Liver (tissue), 9 donors: ENCODE measurements around the gene ABLIM3. TPM values are rescaled to one million over a fixed set of nuclear protein-coding genes. Genes with fewer than 3 reads are reported as not detected.

Experiments used
- DNase-seq: peaks from one replicate; pipeline ENCODE4 v3.0.0-alpha.2; 2017; ENCODE audit warnings: low spot score
- H3K27ac ChIP-seq, 2 donors: one replicate each; pipeline ENCODE4 v1.7.0; 2013; ENCODE audit warnings: inconsistent platforms in 2 of 2, low read length in 2 of 2, control low read depth in 1 of 2, low read depth in 1 of 2, mild to moderate bottlenecking in 1 of 2
- H3K27me3 ChIP-seq, 4 donors: one replicate each; pipeline versions ENCODE4 v1.6.1 to v1.7.0; 2013; ENCODE audit warnings: low read length in 3 of 4, inconsistent platforms in 1 of 4, mild to moderate bottlenecking in 1 of 4, moderate library complexity in 1 of 4; ENCODE audit not compliant: control insufficient read depth in 4 of 4, insufficient read depth in 4 of 4
- H3K36me3 ChIP-seq, 4 donors: one replicate each; pipeline versions ENCODE4 v1.6.1 to v1.7.0; 2013; ENCODE audit warnings: low read length in 3 of 4, mild to moderate bottlenecking in 3 of 4, low read depth in 1 of 4, moderate library complexity in 1 of 4; ENCODE audit not compliant: control insufficient read depth in 4 of 4, insufficient read depth in 3 of 4
- H3K4me1 ChIP-seq, 4 donors: one replicate each; pipeline versions ENCODE4 v1.6.1 to v1.7.0; 2013; ENCODE audit warnings: low read length in 3 of 4, mild to moderate bottlenecking in 3 of 4, moderate library complexity in 1 of 4; ENCODE audit not compliant: control insufficient read depth in 4 of 4, insufficient read depth in 4 of 4
- H3K4me3 ChIP-seq, 3 donors: one replicate each; pipeline versions ENCODE4 v1.6.1 to v1.7.0; 2013; ENCODE audit warnings: low read length in 3 of 3, control low read depth in 1 of 3, low read depth in 1 of 3, mild to moderate bottlenecking in 1 of 3
- H3K9ac ChIP-seq, 2 donors: one replicate each; pipeline ENCODE4 v1.7.0; 2013; ENCODE audit warnings: low read length in 2 of 2, mild to moderate bottlenecking in 2 of 2, moderate library complexity in 2 of 2, control low read depth in 1 of 2, low read depth in 1 of 2
- H3K9me3 ChIP-seq, 4 donors: one replicate each; pipeline versions ENCODE4 v1.6.1 to v1.7.0; 2013; ENCODE audit warnings: low read length in 3 of 4; ENCODE audit not compliant: control insufficient read depth in 4 of 4
- EGR1 ChIP-seq, 2 donors: IDR thresholded peaks; 2 replicates each; pipeline ENCODE4 v1.6.1; 2016 to 2018; ENCODE audit warnings: antibody characterized with exemption in 2 of 2, low read depth in 2 of 2
- FOXA1 ChIP-seq: IDR thresholded peaks from 2 replicates; pipeline ENCODE4 v1.6.1; 2016; ENCODE audit warnings: antibody characterized with exemption
- FOXA2 ChIP-seq: IDR thresholded peaks from 2 replicates; pipeline ENCODE4 v1.6.1; 2016; ENCODE audit warnings: antibody characterized with exemption
- GABPA ChIP-seq, 2 donors: IDR thresholded peaks in 1 of 2; conservative IDR thresholded peaks in 1 of 2; 2 replicates each; pipeline ENCODE4 v1.6.1; 2016; ENCODE audit warnings: antibody characterized with exemption in 2 of 2, mild to moderate bottlenecking in 1 of 2, moderate library complexity in 1 of 2
- HNF4A ChIP-seq, 2 donors: conservative IDR thresholded peaks; 2 replicates each; pipeline ENCODE4 v1.6.1; 2016; ENCODE audit warnings: antibody characterized with exemption in 2 of 2, mild to moderate bottlenecking in 2 of 2
- HNF4G ChIP-seq: IDR thresholded peaks from 2 replicates; pipeline ENCODE4 v1.6.1; 2016; ENCODE audit warnings: antibody characterized with exemption
- JUND ChIP-seq, 2 donors: IDR thresholded peaks; 2 replicates each; pipeline ENCODE4 v1.6.1; 2016; ENCODE audit warnings: antibody characterized with exemption in 2 of 2
- NR2F2 ChIP-seq: IDR thresholded peaks from 2 replicates; pipeline ENCODE4 v1.6.1; 2016; ENCODE audit warnings: antibody characterized with exemption
- RAD21 ChIP-seq, 2 donors: IDR thresholded peaks; 2 replicates each; pipeline ENCODE4 v1.6.1; 2016; ENCODE audit warnings: antibody characterized with exemption in 2 of 2, mild to moderate bottlenecking in 2 of 2
- RXRA ChIP-seq, 2 donors: IDR thresholded peaks; 2 replicates each; pipeline ENCODE4 v1.6.1; 2017 to 2018; ENCODE audit warnings: antibody characterized with exemption in 2 of 2, mild to moderate bottlenecking in 1 of 2
- SP1 ChIP-seq: IDR thresholded peaks from 2 replicates; pipeline ENCODE4 v1.6.1; 2018; ENCODE audit warnings: antibody characterized with exemption, mild to moderate bottlenecking
- TAF1 ChIP-seq: conservative IDR thresholded peaks from 2 replicates; pipeline ENCODE4 v1.6.1; 2016; ENCODE audit warnings: antibody characterized with exemption, mild to moderate bottlenecking
- YY1 ChIP-seq: IDR thresholded peaks from 2 replicates; pipeline ENCODE4 v1.6.1; 2016; ENCODE audit warnings: antibody characterized with exemption, mild to moderate bottlenecking
- WGBS: extraction: QIAGEN DNeasy Blood & Tissue Kit; methylation state at CpG from one replicate; pipeline ENCODE4 v1.1.7; 2013; 5-methylcytosine and 5-hydroxymethylcytosine counted together
- polyA plus RNA-seq, 2 donors: library from polyadenylated mRNA; stranded (reverse) in 1 of 2; unstranded in 1 of 2; fragments of 200-250 nt in 1 of 2; fragments of >200 nt in 1 of 2; fragmentation: Nextera tagmentation in 1 of 2; extraction: Ambion mirVana in 1 of 2; gene quantifications; one replicate each; pipeline versions ENCODE4 v1.2.1 to v1.2.3, GENCODE V29; 2013 to 2015
- total RNA-seq, 2 donors: library from RNA; depleted of rRNA; stranded (reverse); fragments of >200 nt; gene quantifications; one replicate each; pipeline ENCODE4 v1.2.3, GENCODE V29; 2014
- TF ChIP-seq, protein P1 (sequence below): IDR thresholded peaks from 2 replicates; pipeline ENCODE4 v1.6.1; 2016; ENCODE audit warnings: antibody characterized with exemption
- TF ChIP-seq, protein P2 (sequence below): IDR thresholded peaks from 2 replicates; pipeline ENCODE4 v1.6.1; 2016; ENCODE audit warnings: antibody characterized with exemption
- TF ChIP-seq, protein P3 (sequence below): IDR thresholded peaks from 2 replicates; pipeline ENCODE4 v1.6.1; 2016; ENCODE audit warnings: antibody characterized with exemption
- TF ChIP-seq, protein P4 (sequence below): IDR thresholded peaks from 2 replicates; pipeline ENCODE4 v1.6.1; 2016; ENCODE audit warnings: antibody characterized with exemption, mild to moderate bottlenecking
- TF ChIP-seq, protein P5 (sequence below): fragments of 150-350 bp; IDR thresholded peaks from 2 replicates; pipeline ENCODE4 v1.5.1; 2017; ENCODE audit warnings: improper control_type of control experiment, low read depth, low read length; ENCODE audit not compliant: missing input control
- donor health status: healthy.
- donor health status: healthy.
- donor health status: healthy.
- donor health status: healthy.
- donor health status: healthy.

Gene ABLIM3
- total and polyA plus RNA-seq, 4 donors, result 6.8 to 131 (median 43.1) TPM

DNA sequence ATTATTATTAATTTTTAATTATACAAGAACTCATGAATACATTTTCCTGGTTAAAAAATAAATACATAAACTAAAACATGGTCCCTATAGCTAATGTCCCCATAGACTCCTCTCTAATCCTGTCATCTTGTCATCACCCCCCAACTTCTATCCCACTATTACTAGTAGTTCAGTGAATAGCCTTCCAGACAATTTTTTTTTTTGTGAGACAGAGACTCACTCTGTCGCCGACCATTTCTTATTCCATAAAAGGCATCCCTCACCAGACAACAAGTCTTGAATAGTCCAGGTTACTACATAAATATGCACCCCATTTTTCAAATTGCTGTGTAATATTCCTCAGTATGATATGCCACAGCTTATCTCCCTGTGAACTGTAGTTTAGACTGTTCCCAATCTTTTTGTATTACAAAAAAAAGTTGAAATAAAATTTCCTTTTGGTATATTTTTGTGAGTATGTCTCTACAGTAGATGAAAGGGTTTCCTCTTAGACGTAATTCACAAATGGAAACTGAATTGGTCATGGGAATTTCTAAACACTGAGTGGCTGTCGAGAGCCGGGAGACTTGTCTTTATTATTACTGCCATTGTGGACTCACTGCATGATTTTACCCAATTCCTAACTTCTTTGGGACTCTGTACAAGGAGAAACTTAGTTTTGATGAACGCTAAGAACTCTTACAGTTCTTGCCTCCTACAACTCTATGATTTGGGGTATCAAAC is 6.4 kb upstream of the ABLIM3 start:
- 77% methylated on average over 6 of the region's 6 CpGs for WGBS
- no peak for DNase-seq
- H3K27me3 ChIP-seq, result no peaks in the 10 kb centered on the region
- H3K4me3 ChIP-seq, result no peak overlapping the region
- TF ChIP-seq YY1 (no peak), TAF1 (peak; percentile 12)
- H3K9ac ChIP-seq, result no peak overlapping the region
- H3K36me3 ChIP-seq, result no peaks in the 10 kb centered on the region
- peak overlapping the region; percentile 58 to 75 for H3K27ac ChIP-seq
- H3K9me3 ChIP-seq, result no peaks in the 10 kb centered on the region
- H3K4me1 ChIP-seq, result peaks cover 3 to 39% (median 11%) of the 10 kb centered on the region in 4 donors

DNA sequence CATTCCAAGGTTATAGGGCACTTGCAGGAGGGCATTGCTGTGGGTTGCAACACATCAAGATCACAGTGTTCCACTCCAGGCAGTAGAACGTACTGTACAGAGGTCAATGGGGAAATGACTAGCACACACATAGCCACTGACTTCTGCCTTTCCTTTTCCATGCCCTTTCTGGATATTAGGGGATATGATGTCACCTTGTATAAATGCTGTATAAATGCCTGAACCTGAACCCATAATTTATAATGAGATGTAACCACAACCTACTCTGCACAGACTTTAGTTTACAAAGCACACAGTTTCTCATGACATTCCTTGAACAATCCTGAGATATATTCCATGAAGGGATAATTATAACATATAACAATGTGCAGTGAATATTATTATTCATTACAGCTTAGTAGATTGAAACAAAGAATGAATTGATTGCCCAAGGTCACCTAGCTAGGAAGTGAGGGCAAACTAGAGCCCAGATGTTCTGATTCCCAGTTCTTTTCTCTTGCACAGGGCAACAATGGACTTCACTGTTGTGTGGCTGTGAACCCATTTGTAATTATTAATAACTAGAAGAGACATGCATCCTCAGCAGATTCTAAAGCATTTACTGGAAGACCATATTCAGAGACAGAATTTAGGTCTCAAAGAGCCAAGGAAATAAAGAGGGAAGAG is 5.6 kb upstream of the ABLIM3 start:
- TF ChIP-seq EGR1 (IDR thresholded peaks at IDR 0.05; ENCODE audit: low read depth in 2 of 2) (peak; percentile 12 to 82), NR2F2 (peak; percentile 94), YY1 (peak; percentile 82), SP1 (peak; percentile 100), FOXA1 (peak; percentile 58), FOXA2 (no peak), RAD21 (IDR thresholded peaks at IDR 0.05) (peak; percentile 34 to 62), RXRA (IDR thresholded peaks at IDR 0.05) (peak; percentile 96 to 99), HNF4A (conservative IDR thresholded peaks at IDR 0.05) (peak; percentile 90 to 93), TAF1 (peak; percentile 69), GABPA (IDR thresholded peaks at IDR 0.05 in 1 of 2, conservative IDR thresholded peaks at IDR 0.05 in 1 of 2) (peak in 1 of 2 donors; percentile 72), HNF4G (peak; percentile 80), JUND (IDR thresholded peaks at IDR 0.05) (peak; percentile 84 to 98)
- TF ChIP-seq, protein P1, sequence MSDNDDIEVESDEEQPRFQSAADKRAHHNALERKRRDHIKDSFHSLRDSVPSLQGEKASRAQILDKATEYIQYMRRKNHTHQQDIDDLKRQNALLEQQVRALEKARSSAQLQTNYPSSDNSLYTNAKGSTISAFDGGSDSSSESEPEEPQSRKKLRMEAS, result peak; percentile 91
- TF ChIP-seq, protein P2, sequence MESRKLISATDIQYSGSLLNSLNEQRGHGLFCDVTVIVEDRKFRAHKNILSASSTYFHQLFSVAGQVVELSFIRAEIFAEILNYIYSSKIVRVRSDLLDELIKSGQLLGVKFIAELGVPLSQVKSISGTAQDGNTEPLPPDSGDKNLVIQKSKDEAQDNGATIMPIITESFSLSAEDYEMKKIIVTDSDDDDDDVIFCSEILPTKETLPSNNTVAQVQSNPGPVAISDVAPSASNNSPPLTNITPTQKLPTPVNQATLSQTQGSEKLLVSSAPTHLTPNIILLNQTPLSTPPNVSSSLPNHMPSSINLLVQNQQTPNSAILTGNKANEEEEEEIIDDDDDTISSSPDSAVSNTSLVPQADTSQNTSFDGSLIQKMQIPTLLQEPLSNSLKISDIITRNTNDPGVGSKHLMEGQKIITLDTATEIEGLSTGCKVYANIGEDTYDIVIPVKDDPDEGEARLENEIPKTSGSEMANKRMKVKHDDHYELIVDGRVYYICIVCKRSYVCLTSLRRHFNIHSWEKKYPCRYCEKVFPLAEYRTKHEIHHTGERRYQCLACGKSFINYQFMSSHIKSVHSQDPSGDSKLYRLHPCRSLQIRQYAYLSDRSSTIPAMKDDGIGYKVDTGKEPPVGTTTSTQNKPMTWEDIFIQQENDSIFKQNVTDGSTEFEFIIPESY, result peak; percentile 73
- TF ChIP-seq, protein P3, sequence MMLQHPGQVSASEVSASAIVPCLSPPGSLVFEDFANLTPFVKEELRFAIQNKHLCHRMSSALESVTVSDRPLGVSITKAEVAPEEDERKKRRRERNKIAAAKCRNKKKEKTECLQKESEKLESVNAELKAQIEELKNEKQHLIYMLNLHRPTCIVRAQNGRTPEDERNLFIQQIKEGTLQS, result peak; percentile 81
- TF ChIP-seq, protein P4, sequence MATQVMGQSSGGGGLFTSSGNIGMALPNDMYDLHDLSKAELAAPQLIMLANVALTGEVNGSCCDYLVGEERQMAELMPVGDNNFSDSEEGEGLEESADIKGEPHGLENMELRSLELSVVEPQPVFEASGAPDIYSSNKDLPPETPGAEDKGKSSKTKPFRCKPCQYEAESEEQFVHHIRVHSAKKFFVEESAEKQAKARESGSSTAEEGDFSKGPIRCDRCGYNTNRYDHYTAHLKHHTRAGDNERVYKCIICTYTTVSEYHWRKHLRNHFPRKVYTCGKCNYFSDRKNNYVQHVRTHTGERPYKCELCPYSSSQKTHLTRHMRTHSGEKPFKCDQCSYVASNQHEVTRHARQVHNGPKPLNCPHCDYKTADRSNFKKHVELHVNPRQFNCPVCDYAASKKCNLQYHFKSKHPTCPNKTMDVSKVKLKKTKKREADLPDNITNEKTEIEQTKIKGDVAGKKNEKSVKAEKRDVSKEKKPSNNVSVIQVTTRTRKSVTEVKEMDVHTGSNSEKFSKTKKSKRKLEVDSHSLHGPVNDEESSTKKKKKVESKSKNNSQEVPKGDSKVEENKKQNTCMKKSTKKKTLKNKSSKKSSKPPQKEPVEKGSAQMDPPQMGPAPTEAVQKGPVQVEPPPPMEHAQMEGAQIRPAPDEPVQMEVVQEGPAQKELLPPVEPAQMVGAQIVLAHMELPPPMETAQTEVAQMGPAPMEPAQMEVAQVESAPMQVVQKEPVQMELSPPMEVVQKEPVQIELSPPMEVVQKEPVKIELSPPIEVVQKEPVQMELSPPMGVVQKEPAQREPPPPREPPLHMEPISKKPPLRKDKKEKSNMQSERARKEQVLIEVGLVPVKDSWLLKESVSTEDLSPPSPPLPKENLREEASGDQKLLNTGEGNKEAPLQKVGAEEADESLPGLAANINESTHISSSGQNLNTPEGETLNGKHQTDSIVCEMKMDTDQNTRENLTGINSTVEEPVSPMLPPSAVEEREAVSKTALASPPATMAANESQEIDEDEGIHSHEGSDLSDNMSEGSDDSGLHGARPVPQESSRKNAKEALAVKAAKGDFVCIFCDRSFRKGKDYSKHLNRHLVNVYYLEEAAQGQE, result peak; percentile 81
- TF ChIP-seq, protein P5, sequence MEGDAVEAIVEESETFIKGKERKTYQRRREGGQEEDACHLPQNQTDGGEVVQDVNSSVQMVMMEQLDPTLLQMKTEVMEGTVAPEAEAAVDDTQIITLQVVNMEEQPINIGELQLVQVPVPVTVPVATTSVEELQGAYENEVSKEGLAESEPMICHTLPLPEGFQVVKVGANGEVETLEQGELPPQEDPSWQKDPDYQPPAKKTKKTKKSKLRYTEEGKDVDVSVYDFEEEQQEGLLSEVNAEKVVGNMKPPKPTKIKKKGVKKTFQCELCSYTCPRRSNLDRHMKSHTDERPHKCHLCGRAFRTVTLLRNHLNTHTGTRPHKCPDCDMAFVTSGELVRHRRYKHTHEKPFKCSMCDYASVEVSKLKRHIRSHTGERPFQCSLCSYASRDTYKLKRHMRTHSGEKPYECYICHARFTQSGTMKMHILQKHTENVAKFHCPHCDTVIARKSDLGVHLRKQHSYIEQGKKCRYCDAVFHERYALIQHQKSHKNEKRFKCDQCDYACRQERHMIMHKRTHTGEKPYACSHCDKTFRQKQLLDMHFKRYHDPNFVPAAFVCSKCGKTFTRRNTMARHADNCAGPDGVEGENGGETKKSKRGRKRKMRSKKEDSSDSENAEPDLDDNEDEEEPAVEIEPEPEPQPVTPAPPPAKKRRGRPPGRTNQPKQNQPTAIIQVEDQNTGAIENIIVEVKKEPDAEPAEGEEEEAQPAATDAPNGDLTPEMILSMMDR, result peak; percentile 3
- DNase-seq, result no peak
- Histone ChIP-seq H3K27me3 (no peaks in the 10 kb centered on the region), H3K36me3 (no peaks in the 10 kb centered on the region), H3K27ac (peak overlapping the region; percentile 58 to 75), H3K9ac (no peak overlapping the region), H3K4me3 (no peak overlapping the region), H3K9me3 (no peaks in the 10 kb centered on the region), H3K4me1 (peaks cover under 1 to 34% (median 10%) of the 10 kb centered on the region in 4 donors)
- 16% methylated on average over 1 of the region's 1 CpG for WGBS
